Stimulated activated CD4-positive, alpha-beta T cell treated with anti-CD3 and anti-CD28 coated beads, Interleukin-12 subunit alpha, Interleukin-12 subunit beta, amount 100 ng/mL, for 24 hours (primary cell): Measurements from ENCODE around the gene MGAT5.

ENCODE experiments used
- DNase-seq, 2 experiments: peaks; one replicate each; pipeline ENCODE4 v3.0.0-alpha.2; 2020; ENCODE audit warnings: low read depth in 2 of 2

The MGAT5 gene

GRCh38 chr2:134417968-134418582 lies 164.2 kb downstream of the MGAT5 start:
- no peak for DNase-seq

GRCh38 chr2:134420259-134420658 lies 166.4 kb downstream of the MGAT5 start:
- no peak for DNase-seq

DNA sequence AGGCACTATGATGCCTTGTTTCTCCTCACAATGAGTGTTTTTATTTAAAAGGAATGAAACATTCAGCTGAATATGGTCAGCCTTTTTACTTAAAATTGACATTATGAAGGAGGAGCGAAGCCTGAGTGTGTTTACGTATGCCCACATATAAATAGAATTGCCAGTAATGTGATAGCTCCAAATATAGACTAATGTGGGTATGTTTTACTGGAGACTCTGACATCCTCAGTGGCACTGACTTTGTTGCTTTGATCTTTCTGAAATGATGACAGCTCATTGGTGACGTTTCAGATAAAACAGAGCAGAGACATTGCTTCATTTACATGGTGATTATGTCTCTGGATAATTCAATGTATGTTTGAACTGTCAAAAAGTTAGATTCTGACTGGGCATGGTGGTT lies 167.0 kb downstream of the MGAT5 start:
- DNase-seq: no peak

DNA sequence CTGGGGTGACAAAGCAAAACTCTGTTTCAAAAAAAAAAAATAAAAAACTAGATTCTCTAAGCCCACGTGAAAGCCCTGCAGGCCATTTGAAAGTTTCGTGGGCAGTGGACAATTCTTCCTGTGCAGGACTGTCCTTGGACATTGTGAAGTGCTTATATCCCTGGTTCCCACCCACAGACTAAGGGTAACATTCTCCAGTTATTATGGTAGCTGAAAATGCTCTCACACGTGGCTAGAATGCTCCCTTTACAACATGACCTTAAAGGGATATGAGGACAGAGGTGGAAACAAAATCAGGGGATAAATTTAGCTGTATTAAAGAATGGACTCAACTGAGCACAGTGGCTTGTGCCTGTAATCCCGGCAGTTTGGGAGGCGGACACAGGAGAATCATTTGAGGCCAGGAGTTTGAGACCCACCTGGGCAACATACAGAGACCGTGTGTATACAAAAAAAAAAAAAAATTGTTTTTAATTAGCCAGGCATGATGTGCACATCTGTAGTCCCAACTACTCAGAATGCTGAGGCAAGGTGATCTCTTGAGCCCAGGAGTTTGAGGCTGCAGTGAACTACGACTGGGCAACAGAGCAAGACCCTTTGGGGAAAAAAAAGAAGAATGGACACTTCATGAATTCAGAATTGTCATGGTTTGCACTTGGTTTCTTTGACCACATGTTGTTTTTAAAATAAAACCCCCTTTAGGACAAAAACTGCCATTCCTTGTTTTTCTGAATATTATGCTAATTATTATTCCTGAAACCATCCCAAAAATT lies 167.9 kb downstream of the MGAT5 start:
- DNase-seq: no peak

DNA sequence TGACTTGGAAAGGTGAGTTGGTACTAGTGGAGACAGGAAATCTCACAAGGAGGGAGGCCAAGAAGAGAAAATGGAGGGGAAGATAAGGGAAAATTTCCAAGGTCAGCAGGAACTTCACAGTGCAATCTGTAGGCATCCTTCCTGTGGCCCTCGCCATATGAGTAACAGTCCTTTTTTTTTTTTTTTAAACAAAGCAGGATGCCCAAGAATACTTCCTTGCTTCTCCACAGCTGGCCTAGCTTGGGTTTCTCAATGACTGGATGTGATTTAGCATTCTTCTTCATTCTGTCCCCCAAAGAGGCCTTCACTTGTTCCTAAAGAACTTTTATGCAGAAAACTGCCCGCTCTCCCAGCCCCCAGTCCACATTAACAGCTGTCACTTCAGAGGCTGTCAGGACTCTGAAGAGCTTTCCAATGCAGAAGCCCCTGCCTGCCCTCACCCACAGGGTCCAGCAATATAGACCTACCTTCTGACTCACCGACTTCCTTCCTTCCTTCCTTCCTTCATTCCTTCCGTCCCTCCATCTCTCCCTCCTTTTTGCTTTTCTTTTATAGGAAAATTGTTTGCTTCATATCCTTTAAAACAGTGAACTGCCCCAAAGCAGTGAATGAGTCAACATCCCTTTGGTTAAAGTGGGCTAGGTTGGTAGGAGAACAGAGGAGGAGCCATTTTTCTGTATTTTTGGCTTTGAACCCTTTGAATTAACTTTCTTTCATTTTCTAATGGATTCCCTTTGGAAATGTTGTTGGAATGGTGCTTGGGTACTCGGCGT lies 172.0 kb downstream of the MGAT5 start:
- DNase-seq: no peak

- no peak for DNase-seq
Measured at GRCh38 chr2:134426721-134427120, 172.8 kb downstream of the MGAT5 start.

GRCh38 chr2:134429886-134430285 lies 176.0 kb downstream of the MGAT5 start:
- no peak for DNase-seq

GRCh38 chr2:134431838-134432434 lies 178.1 kb downstream of the MGAT5 start:
- no peak for DNase-seq

DNA sequence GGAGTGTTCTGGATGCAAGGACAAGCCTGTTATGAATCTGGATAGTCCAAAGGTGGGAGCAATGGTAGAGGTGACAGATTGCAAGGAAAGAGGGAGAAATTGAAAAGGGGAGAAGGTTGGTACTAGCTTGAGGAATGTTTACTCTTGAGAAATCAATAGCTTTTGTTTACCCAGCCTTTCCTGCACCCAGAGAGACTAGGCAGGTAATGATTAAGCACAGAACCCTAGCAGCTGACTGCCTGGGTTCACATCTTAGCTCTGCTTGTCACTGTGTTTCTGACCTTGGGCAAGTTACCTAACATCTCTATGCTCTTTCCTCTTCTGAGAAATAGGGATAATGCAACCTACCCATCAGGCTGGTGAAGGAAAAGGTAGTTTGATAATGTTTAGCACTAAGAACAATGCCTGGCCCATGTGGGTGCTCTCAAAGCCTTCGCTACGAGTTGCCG lies 178.6 kb downstream of the MGAT5 start:
- DNase-seq: no peak

- no peak for DNase-seq
Measured at GRCh38 chr2:134433469-134433868, 179.6 kb downstream of the MGAT5 start.

- DNase-seq: no peak
Measured at GRCh38 chr2:134433979-134434378, 180.1 kb downstream of the MGAT5 start.

- no peak for DNase-seq
Measured at GRCh38 chr2:134435505-134435904, 181.6 kb downstream of the MGAT5 start.

DNA sequence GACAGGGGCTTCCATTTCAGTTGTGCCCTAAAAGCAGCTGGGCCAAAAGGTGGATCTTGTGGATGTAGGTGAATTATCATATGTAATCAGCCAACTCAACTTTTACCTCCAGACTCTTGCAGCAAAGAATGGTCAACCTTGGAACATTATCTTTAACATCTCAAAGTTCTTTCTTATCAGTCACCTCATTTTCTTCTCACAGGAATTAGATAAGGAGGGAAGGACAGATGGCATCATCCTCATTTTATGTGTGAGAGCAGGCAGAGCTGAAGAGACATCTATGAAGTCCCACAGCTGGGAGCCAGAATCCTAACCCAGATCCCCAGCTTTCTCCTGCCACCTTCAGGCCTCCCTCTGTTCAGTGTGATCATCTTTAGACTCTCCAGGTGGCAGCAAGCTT lies 182.1 kb downstream of the MGAT5 start:
- DNase-seq: no peak

GRCh38 chr2:134436706-134437105 lies 182.8 kb downstream of the MGAT5 start:
- DNase-seq: no peak

- no peak for DNase-seq
Measured at GRCh38 chr2:134438371-134438770, 184.5 kb downstream of the MGAT5 start.

DNA sequence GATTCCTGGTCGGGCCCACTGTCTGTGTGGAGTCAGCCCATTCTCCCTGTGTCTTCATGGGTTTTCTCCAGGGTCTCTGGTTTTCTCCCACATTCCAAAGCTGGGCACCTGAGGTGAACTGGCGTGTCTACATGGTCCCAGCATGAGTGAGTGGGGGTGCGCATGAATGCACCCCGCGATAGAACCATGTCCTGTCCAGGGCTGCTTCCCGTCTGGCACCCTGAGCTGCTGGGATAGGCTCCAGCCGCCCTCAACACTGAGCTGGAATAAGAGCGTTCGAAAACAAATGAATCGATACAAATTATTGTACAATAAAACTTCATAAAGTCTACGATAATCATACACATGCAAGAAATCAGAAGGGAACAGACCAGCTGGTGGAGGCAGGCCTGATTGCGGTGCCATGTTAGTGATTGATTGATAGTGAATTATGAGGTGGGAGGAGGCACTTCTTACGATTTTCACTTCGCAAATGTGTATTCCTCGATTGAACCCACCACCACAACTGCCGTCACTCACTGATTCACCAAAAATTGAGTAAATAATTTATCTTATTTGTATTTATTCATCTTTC lies 186.6 kb downstream of the MGAT5 start:
- no peak for DNase-seq

DNA sequence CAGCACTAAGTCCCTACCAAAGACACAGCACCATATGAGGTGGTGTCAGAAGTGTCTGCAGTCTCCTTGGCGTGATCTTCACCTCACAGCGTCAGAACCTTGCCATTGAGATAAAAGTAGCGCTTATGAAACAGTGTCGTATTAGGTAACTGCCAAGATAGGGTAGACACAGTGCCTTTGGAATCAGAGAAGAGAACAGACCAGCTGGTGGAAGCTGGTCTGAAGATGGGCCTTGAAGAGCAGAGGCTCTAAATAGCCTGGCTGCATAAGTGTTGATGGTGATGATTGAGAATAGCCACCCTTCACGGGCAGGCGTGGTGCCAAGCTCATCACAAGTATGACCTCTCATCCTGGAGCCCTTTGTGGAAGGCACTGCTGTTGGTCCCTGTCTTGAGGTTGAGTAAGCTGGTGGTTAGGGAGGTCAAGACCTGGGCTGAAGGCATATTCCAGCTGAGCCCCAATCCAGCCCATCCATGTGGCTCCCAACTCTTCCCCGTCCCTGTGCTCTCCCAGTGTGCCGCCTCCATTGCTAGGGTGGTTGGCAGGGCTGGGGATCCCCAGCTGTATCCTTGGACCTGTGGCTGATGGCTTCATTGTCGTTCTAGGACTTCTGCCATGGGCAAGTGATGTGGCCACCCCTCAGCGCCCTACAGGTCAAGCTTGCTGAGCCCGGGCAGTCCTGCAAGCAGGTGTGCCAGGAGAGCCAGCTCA lies 187.4 kb downstream of the MGAT5 start:
- DNase-seq: no peak

DNA sequence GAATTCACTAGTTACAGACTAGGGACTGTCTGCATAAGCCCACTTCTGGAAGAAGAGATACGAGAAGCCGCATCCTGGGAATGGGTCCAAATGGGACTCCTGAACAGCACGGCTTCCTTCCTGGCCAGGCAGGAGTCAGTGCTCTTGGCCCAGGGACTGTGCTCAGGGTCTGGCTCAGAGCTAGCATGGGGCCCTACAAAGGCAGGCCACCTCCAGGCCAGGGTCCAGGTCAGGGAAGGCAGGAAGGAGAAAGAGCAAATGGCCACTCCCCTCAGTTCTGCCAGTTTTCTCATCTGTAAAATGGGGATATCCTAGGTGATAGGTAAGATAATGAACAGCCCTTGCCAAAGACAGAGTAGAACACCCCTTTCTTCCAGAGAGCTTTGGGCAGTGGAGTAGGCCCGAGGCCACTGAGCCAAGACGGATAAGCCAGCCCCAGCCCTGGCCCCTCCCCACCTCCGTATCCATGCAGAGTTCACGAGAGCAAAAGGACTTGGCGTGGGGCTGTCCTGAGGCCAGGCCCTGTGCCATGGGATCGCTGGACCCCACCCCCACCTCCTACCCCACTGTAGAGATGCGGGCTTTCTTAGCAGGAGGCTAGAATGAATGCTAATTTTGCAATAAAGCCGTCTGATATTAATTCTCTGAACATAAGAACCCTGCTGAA lies 190.1 kb downstream of the MGAT5 start:
- DNase-seq: no peak

DNA sequence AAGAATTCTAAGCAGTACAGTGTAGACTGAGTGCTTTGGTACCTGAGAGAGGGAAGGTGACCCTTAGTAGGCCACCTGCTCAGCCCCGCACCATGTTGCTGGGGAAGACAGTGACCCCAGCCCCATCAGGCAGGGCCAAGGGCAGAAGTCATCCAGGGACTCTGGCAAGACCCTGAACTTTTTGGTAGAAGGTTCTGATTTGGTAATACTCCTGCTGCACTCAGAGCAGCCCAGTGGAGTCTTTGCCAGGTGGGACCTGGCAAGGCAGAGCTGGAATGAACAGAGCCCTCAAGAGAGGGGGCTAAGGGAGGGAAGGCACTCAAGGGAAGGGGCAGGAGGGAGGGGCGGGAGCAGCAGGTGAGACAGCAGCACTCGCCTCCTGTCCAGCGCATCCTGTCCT lies 191.2 kb downstream of the MGAT5 start:
- DNase-seq: no peak

GRCh38 chr2:134445985-134446382 lies 192.1 kb downstream of the MGAT5 start:
- DNase-seq: no peak
